Hepatocyte (in vitro differentiated cells): ENCODE measurements around the gene CAV2. TPM values are rescaled to one million over a fixed set of nuclear protein-coding genes. Genes with fewer than 3 reads are reported as not detected.

Experiments used
- DNase-seq: peaks from one replicate; pipeline ENCODE4 v3.0.0-alpha.2; 2016; ENCODE audit warnings: low spot score
- H2AFZ ChIP-seq: fragments of 200-600 bp; sonication (generic); 2 replicates; pipeline ENCODE4 v1.6.0; 2016; ENCODE audit warnings: antibody characterized with exemption, mild to moderate bottlenecking
- H3K27ac ChIP-seq: fragments of 200-600 bp; sonication (generic); 2 replicates; pipeline ENCODE4 v1.5.1; 2016; ENCODE audit warnings: mild to moderate bottlenecking
- H3K27me3 ChIP-seq: fragments of 200-600 bp; sonication (generic); 2 replicates; pipeline ENCODE4 v1.6.1; 2016
- H3K36me3 ChIP-seq: fragments of 200-600 bp; sonication (generic); replicated peaks from 2 replicates; pipeline ENCODE4 v1.5.1; 2016; ENCODE audit warnings: low read depth; ENCODE audit not compliant: insufficient read depth
- H3K4me1 ChIP-seq: fragments of 200-600 bp; sonication (generic); 2 replicates; pipeline ENCODE4 v1.5.1; 2016; ENCODE audit warnings: mild to moderate bottlenecking, moderate library complexity; ENCODE audit not compliant: insufficient read depth
- H3K4me2 ChIP-seq: fragments of 200-600 bp; sonication (generic); 2 replicates; pipeline ENCODE4 v1.6.0; 2016
- H3K4me3 ChIP-seq: fragments of 200-600 bp; sonication (generic); 2 replicates; pipeline ENCODE4 v1.5.1; 2016; ENCODE audit warnings: mild to moderate bottlenecking
- H3K79me2 ChIP-seq: fragments of 200-600 bp; sonication (generic); 2 replicates; pipeline ENCODE4 v1.6.0; 2017; ENCODE audit warnings: mild to moderate bottlenecking
- H3K9me2 ChIP-seq: fragments of 200-600 bp; sonication (generic); replicated peaks from 2 replicates; pipeline ENCODE4 v1.6.0; 2017; ENCODE audit warnings: mild to moderate bottlenecking; ENCODE audit not compliant: insufficient read depth
- H3K9me3 ChIP-seq: fragments of 200-600 bp; sonication (generic); 2 replicates; pipeline ENCODE4 v1.5.1; 2016; ENCODE audit warnings: low read depth, mild to moderate bottlenecking
- H4K20me1 ChIP-seq: fragments of 200-600 bp; sonication (generic); 2 replicates; pipeline ENCODE4 v1.6.0; 2016; ENCODE audit warnings: mild to moderate bottlenecking; ENCODE audit not compliant: insufficient read depth, poor library complexity, severe bottlenecking
- CTCF ChIP-seq: fragments of 200-600 bp; sonication (generic); IDR thresholded peaks from 2 replicates; pipeline ENCODE4 v1.5.1; 2016; ENCODE audit warnings: antibody characterized with exemption, mild to moderate bottlenecking; ENCODE audit not compliant: poor library complexity
- EZH2 ChIP-seq: fragments of 200-600 bp; sonication (generic); IDR thresholded peaks from 2 replicates; pipeline ENCODE4 v1.6.1; 2016; ENCODE audit warnings: antibody characterized with exemption, mild to moderate bottlenecking, borderline replicate concordance
- EZH2phosphoT487 ChIP-seq: fragments of 200-600 bp; sonication (generic); IDR thresholded peaks from one replicate; pipeline ENCODE4 v1.6.1; 2018; ENCODE audit warnings: antibody characterized with exemption, mild to moderate bottlenecking, low read depth, moderate library complexity; ENCODE audit not compliant: unreplicated experiment, severe bottlenecking
- WGBS: methylation state at CpG from one replicate; pipeline ENCODE4 v1.1.6; 2016; ENCODE audit warnings: low lambda C conversion rate; ENCODE audit errors: missing lambda C conversion rate; 5-methylcytosine and 5-hydroxymethylcytosine counted together
- polyA plus RNA-seq: library from polyadenylated mRNA; unstranded; fragments of >200 nt; fragmentation: Nextera tagmentation; extraction: Ambion mirVana; gene quantifications from 2 replicates; pipeline ENCODE4 v1.2.1, GENCODE V29; 2016
- total RNA-seq: library from RNA; depleted of rRNA; stranded (reverse); fragments of >200 nt; gene quantifications from 2 replicates; pipeline ENCODE4 v1.2.3, GENCODE V29; 2014

Gene CAV2
- total and polyA plus RNA-seq, 2 experiments from 2014 or later, result 49.2 to 53.0 TPM

GRCh38 chr7:116512520-116513188 is 13.1 kb downstream of the CAV2 start:
- H3K4me1 ChIP-seq, result no peaks in the 10 kb centered on the region
- H2AFZ ChIP-seq, result no peak overlapping the region
- no peaks in the 10 kb centered on the region for H3K9me2 ChIP-seq
- no peaks in the 10 kb centered on the region for H3K9me3 ChIP-seq
- H3K79me2 ChIP-seq, result no peaks in the 10 kb centered on the region
- no peak overlapping the region for H3K4me2 ChIP-seq
- H3K4me3 ChIP-seq, result no peak overlapping the region
- 88% methylated on average over 4 of the region's 4 CpGs for WGBS
- no peak for TF ChIP-seq EZH2
- no peak for TF ChIP-seq CTCF
- TF ChIP-seq EZH2phosphoT487, result no peak
- H3K27me3 ChIP-seq, result no peaks in the 10 kb centered on the region
- DNase-seq, result no peak
- H4K20me1 ChIP-seq, result no peaks in the 10 kb centered on the region
- H3K27ac ChIP-seq, result no peak overlapping the region
- H3K36me3 ChIP-seq, result no peaks in the 10 kb centered on the region

- H3K27me3 ChIP-seq, result no peaks in the 10 kb centered on the region
- no peaks in the 10 kb centered on the region for H3K9me2 ChIP-seq
- H3K4me1 ChIP-seq, result no peaks in the 10 kb centered on the region
- no peak overlapping the region for H2AFZ ChIP-seq
- H3K4me2 ChIP-seq, result no peak overlapping the region
- no peak for DNase-seq
- no peaks in the 10 kb centered on the region for H3K9me3 ChIP-seq
- H3K27ac ChIP-seq, result no peak overlapping the region
- no peaks in the 10 kb centered on the region for H3K79me2 ChIP-seq
- no peak overlapping the region for H3K4me3 ChIP-seq
- TF ChIP-seq EZH2, result no peak
- no peak for TF ChIP-seq CTCF
- TF ChIP-seq EZH2phosphoT487, result no peak
- H4K20me1 ChIP-seq, result no peaks in the 10 kb centered on the region
- H3K36me3 ChIP-seq, result no peaks in the 10 kb centered on the region
Observed at GRCh38 chr7:116515584-116515983, 16.0 kb downstream of the CAV2 start.

GRCh38 chr7:116516324-116516723 is 16.8 kb downstream of the CAV2 start:
- no peak overlapping the region for H3K4me2 ChIP-seq
- no peaks in the 10 kb centered on the region for H3K9me3 ChIP-seq
- no peaks in the 10 kb centered on the region for H3K79me2 ChIP-seq
- H2AFZ ChIP-seq, result no peak overlapping the region
- H3K27ac ChIP-seq, result no peak overlapping the region
- no peaks in the 10 kb centered on the region for H3K27me3 ChIP-seq
- TF ChIP-seq CTCF (no peak), EZH2phosphoT487 (no peak), EZH2 (no peak)
- no peaks in the 10 kb centered on the region for H4K20me1 ChIP-seq
- no peaks in the 10 kb centered on the region for H3K4me1 ChIP-seq
- H3K9me2 ChIP-seq, result no peaks in the 10 kb centered on the region
- H3K36me3 ChIP-seq, result no peaks in the 10 kb centered on the region
- no peak overlapping the region for H3K4me3 ChIP-seq
- DNase-seq, result no peak

DNA sequence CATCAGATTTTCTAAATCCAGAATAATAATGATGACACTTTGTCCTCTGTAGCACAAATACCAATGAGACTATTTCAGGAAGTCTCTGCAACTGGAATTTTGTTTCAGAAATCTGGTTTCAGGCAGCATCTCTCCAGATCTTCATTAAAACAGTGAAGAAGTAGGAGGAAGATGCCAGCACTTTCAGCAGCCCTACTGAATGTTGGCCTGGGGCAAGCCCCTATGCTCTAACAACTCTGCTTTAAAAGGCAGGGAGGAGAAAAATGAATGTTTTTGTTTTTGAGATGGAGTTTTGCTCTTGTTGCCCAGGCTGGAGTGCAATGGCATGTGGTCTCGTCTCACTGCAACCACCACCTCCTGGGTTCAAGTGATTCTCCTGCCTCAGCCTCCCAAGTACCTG is 18.1 kb downstream of the CAV2 start:
- H4K20me1 ChIP-seq, result no peaks in the 10 kb centered on the region
- no peak overlapping the region for H3K4me2 ChIP-seq
- DNase-seq, result no peak
- H3K4me1 ChIP-seq, result no peaks in the 10 kb centered on the region
- no peak overlapping the region for H3K4me3 ChIP-seq
- no peaks in the 10 kb centered on the region for H3K9me2 ChIP-seq
- no peak overlapping the region for H3K27ac ChIP-seq
- no peak overlapping the region for H2AFZ ChIP-seq
- H3K79me2 ChIP-seq, result no peaks in the 10 kb centered on the region
- no peaks in the 10 kb centered on the region for H3K36me3 ChIP-seq
- H3K27me3 ChIP-seq, result no peaks in the 10 kb centered on the region
- TF ChIP-seq EZH2phosphoT487 (no peak), EZH2 (no peak), CTCF (no peak)
- 100% methylated on average over 1 of the region's 1 CpG for WGBS
- no peaks in the 10 kb centered on the region for H3K9me3 ChIP-seq
